HUES6 (cell line): ENCODE measurements around the gene SCNN1A.

ENCODE experiments used
- H3K27ac ChIP-seq: 2 replicates; pipeline ENCODE4 v1.7.0; 2013; ENCODE audit warnings: low read depth, mild to moderate bottlenecking, low read length, inconsistent platforms
- H3K27me3 ChIP-seq: 2 replicates; pipeline ENCODE4 v1.6.1; 2013; ENCODE audit warnings: low read length; ENCODE audit not compliant: control insufficient read depth, insufficient read depth
- H3K36me3 ChIP-seq: 2 replicates; pipeline ENCODE4 v1.6.1; 2013; ENCODE audit warnings: low read length; ENCODE audit not compliant: control insufficient read depth, insufficient read depth
- H3K4me1 ChIP-seq: 2 replicates; pipeline ENCODE4 v1.6.1; 2013; ENCODE audit warnings: low read length; ENCODE audit not compliant: control insufficient read depth, insufficient read depth
- H3K4me3 ChIP-seq: 2 replicates; pipeline ENCODE4 v1.5.1; 2013; ENCODE audit warnings: low read depth, low read length
- H3K9ac ChIP-seq: one replicate; pipeline ENCODE4 v1.6.1; 2013; ENCODE audit warnings: mild to moderate bottlenecking, low read length
- H3K9me3 ChIP-seq: 2 replicates; pipeline ENCODE4 v1.6.1; 2013; ENCODE audit warnings: low read depth, low read length; ENCODE audit not compliant: control insufficient read depth, insufficient read depth

SCNN1A gene

GRCh38 chr12:6336079-6336888 is 39.1 kb downstream of the SCNN1A start:
- Histone ChIP-seq H3K36me3 (peaks cover 28% of the 10 kb centered on the region), H3K27me3 (no peaks in the 10 kb centered on the region), H3K4me1 (peaks cover 52% of the 10 kb centered on the region), H3K9me3 (no peaks in the 10 kb centered on the region), H3K9ac (peak overlapping the region; percentile 84), H3K27ac (peak overlapping the region; percentile 89), H3K4me3 (peak overlapping the region; percentile 50)

DNA sequence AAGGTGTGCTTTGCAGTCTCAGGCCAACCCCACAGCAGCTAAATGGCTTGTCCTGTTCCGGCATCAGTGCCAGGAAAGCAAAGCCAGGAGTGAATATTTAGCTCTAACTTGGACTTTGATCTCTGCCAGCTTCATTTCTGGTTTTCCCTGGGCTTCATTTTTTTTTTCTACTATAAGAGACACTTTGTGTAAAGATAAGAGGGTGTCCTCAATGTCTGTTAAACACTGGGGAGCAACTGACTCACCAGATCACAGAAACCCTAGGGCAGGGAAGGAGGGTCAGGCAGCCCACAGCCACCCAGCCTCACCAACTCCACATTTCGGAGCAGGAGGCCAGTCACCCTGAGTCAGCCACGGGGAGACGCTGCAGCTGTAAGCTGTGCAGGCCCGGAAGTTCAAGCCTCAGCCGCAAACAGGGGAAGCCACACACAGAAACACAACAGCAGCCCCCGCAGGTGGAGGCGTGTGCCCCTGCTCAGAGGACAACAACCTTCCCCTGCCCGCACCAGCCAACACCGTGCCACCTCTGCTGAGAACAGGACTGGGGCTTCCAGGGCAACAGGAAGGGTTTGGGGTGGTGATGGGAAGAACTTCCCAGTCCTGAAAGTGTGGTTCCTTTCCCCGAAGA is 39.8 kb downstream of the SCNN1A start:
- H3K27ac ChIP-seq = peak overlapping the region; percentile 89
- H3K9ac ChIP-seq = peak overlapping the region; percentile 84
- H3K9me3 ChIP-seq = no peaks in the 10 kb centered on the region
- H3K4me1 ChIP-seq = peaks cover 52% of the 10 kb centered on the region
- H3K27me3 ChIP-seq = no peaks in the 10 kb centered on the region
- peak overlapping the region; percentile 50 for H3K4me3 ChIP-seq
- peaks cover 34% of the 10 kb centered on the region for H3K36me3 ChIP-seq

DNA sequence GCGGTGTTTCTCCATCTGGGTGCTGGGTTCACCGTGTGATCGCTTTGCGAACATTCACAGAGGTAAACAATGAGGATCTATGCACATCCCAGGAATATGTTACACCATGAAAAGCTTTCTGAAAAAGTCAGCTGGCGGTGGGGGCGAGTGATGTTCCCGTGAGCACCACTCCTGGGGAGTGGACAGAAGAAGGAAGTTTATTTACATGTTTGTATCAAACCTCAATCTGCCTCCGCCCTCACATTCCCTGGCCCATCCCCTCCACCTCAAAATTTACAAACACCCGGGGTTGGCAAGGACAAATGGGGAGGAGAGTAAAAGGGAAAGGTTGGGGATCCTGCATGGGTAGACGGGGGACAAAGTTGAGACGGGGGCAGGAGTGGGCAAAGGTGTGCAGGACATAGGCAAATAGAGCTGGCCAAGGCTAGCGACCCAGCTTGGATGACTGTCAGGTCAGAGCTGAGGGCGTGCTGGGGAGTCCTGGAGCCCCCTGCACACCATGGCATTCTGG is 40.4 kb downstream of the SCNN1A start:
- Histone ChIP-seq H3K4me1 (peaks cover 53% of the 10 kb centered on the region), H3K9me3 (no peaks in the 10 kb centered on the region), H3K36me3 (peaks cover 40% of the 10 kb centered on the region), H3K27me3 (no peaks in the 10 kb centered on the region), H3K27ac (peak overlapping the region; percentile 89), H3K4me3 (no peak overlapping the region), H3K9ac (peak overlapping the region; percentile 84)

- no peak overlapping the region for H3K4me3 ChIP-seq
- peaks cover 45% of the 10 kb centered on the region for H3K36me3 ChIP-seq
- H3K27me3 ChIP-seq = no peaks in the 10 kb centered on the region
- peaks cover 50% of the 10 kb centered on the region for H3K4me1 ChIP-seq
- H3K27ac ChIP-seq = no peak overlapping the region
- H3K9ac ChIP-seq = no peak overlapping the region
- no peaks in the 10 kb centered on the region for H3K9me3 ChIP-seq
These were observed 41.0 kb downstream of the SCNN1A start for GRCh38 chr12:6334359-6334758.

- Histone ChIP-seq H3K36me3 (peaks cover 53% of the 10 kb centered on the region), H3K4me3 (no peak overlapping the region), H3K9ac (no peak overlapping the region), H3K4me1 (peaks cover 42% of the 10 kb centered on the region), H3K27ac (no peak overlapping the region), H3K27me3 (no peaks in the 10 kb centered on the region), H3K9me3 (no peaks in the 10 kb centered on the region)
These were observed 41.8 kb downstream of the SCNN1A start for GRCh38 chr12:6333566-6333965.

DNA sequence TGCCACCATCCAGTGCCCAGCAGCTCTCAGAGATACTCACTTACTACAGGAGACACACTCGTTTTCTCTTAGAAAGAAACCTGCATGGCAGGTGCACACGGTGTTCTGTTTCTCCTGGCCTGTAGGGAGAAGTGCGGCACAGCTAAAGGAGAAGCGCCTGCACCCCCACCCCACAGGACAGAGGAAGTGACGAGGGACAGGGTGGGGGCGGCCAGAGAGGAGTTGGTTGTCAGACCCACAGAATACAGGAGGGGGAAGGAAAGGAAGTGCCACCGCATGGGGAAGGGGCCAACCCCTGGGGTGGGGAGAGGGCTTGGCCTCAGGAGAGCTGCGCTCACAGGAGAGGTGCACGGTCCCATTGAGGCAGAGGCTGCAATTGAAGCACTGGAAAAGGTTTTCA is 42.3 kb downstream of the SCNN1A start:
- no peaks in the 10 kb centered on the region for H3K27me3 ChIP-seq
- H3K9ac ChIP-seq = no peak overlapping the region
- peaks cover 38% of the 10 kb centered on the region for H3K4me1 ChIP-seq
- no peak overlapping the region for H3K27ac ChIP-seq
- H3K36me3 ChIP-seq = peaks cover 58% of the 10 kb centered on the region
- H3K4me3 ChIP-seq = no peak overlapping the region
- no peaks in the 10 kb centered on the region for H3K9me3 ChIP-seq

- H3K9me3 ChIP-seq = no peaks in the 10 kb centered on the region
- peaks cover 37% of the 10 kb centered on the region for H3K4me1 ChIP-seq
- H3K36me3 ChIP-seq = peaks cover 63% of the 10 kb centered on the region
- H3K4me3 ChIP-seq = no peak overlapping the region
- H3K9ac ChIP-seq = no peak overlapping the region
- no peak overlapping the region for H3K27ac ChIP-seq
- H3K27me3 ChIP-seq = no peaks in the 10 kb centered on the region
These were observed 42.9 kb downstream of the SCNN1A start for GRCh38 chr12:6332459-6332858.

- H3K9me3 ChIP-seq = no peaks in the 10 kb centered on the region
- H3K27ac ChIP-seq = no peak overlapping the region
- H3K4me3 ChIP-seq = no peak overlapping the region
- H3K4me1 ChIP-seq = peaks cover 37% of the 10 kb centered on the region
- peaks cover 70% of the 10 kb centered on the region for H3K36me3 ChIP-seq
- no peak overlapping the region for H3K9ac ChIP-seq
- H3K27me3 ChIP-seq = no peaks in the 10 kb centered on the region
These were observed 44.2 kb downstream of the SCNN1A start for GRCh38 chr12:6330999-6331714.

- peaks cover 70% of the 10 kb centered on the region for H3K36me3 ChIP-seq
- no peaks in the 10 kb centered on the region for H3K9me3 ChIP-seq
- peaks cover 35% of the 10 kb centered on the region for H3K4me1 ChIP-seq
- H3K9ac ChIP-seq = no peak overlapping the region
- H3K27ac ChIP-seq = no peak overlapping the region
- H3K4me3 ChIP-seq = no peak overlapping the region
- no peaks in the 10 kb centered on the region for H3K27me3 ChIP-seq
These were observed 45.2 kb downstream of the SCNN1A start for GRCh38 chr12:6330192-6330591.

- H3K27me3 ChIP-seq = no peaks in the 10 kb centered on the region
- H3K4me3 ChIP-seq = no peak overlapping the region
- H3K36me3 ChIP-seq = peaks cover 70% of the 10 kb centered on the region
- peaks cover 35% of the 10 kb centered on the region for H3K4me1 ChIP-seq
- no peak overlapping the region for H3K9ac ChIP-seq
- H3K9me3 ChIP-seq = no peaks in the 10 kb centered on the region
- H3K27ac ChIP-seq = no peak overlapping the region
These were observed 45.7 kb downstream of the SCNN1A start for GRCh38 chr12:6329703-6330064.
